Keratinocyte (primary cell): ENCODE measurements around the gene BRSK2.

Experiments used
- EZH2 ChIP-seq: IDR thresholded peaks from one replicate; pipeline ENCODE4 v1.6.1; 2012; ENCODE audit warnings: inconsistent platforms, mild to moderate bottlenecking, low read length, moderate library complexity
- TF ChIP-seq, protein P1 (sequence below), 3 experiments: IDR thresholded peaks in 1 of 3; conservative IDR thresholded peaks in 1 of 3; optimal IDR thresholded peaks in 1 of 3; 2 replicates in 2 of 3; 3 replicates in 1 of 3; pipeline versions ENCODE3 to v1.5.1; 2011; ENCODE audit warnings: low read length in 3 of 3, mild to moderate bottlenecking in 3 of 3, moderate library complexity in 2 of 3, control low read depth in 1 of 3, inconsistent platforms in 1 of 3; ENCODE audit not compliant: insufficient read depth in 2 of 3; ENCODE audit errors: extremely low read depth in 1 of 3

DNA sequence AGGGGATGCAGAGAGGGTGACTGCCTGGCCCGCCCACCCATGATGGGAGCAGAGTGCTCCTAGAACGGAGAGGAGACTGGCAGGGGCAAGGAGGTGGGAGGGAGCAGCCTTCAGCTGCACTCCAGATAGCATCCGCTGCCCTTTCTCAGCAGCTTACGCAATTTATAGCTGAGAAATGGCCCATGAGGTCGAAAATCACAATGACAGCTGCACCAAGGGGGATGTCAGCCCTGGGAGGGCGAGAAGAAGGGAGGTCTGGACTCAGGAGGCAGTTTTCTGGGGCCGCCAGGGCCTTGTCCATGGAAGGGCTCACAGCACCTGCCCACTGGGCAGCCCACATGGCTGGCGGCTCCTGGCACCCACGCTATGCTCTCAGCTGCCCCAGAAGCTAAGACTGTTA is 114.4 kb downstream of the BRSK2 start:
- TF ChIP-seq, protein P1, sequence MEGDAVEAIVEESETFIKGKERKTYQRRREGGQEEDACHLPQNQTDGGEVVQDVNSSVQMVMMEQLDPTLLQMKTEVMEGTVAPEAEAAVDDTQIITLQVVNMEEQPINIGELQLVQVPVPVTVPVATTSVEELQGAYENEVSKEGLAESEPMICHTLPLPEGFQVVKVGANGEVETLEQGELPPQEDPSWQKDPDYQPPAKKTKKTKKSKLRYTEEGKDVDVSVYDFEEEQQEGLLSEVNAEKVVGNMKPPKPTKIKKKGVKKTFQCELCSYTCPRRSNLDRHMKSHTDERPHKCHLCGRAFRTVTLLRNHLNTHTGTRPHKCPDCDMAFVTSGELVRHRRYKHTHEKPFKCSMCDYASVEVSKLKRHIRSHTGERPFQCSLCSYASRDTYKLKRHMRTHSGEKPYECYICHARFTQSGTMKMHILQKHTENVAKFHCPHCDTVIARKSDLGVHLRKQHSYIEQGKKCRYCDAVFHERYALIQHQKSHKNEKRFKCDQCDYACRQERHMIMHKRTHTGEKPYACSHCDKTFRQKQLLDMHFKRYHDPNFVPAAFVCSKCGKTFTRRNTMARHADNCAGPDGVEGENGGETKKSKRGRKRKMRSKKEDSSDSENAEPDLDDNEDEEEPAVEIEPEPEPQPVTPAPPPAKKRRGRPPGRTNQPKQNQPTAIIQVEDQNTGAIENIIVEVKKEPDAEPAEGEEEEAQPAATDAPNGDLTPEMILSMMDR (optimal IDR thresholded peaks at IDR 0.05 in 1 of 3, IDR thresholded peaks at IDR 0.05 in 1 of 3, conservative IDR thresholded peaks at IDR 0.05 in 1 of 3; ENCODE audit: extremely low read depth in 1 of 3, insufficient read depth in 2 of 3, low read length in 3 of 3), result no peak
- no peak for TF ChIP-seq EZH2
